Measurements from ENCODE around the gene MARCO. TPM values are rescaled to one million over a fixed set of nuclear protein-coding genes. Genes with fewer than 3 reads are reported as not detected.

Gene MARCO
- total RNA-seq, 1 donor from 2014 or later: not detected

- H3K36me3 Mint-ChIP-seq (ENCODE audit: low read depth, unreplicated experiment): no peaks in the 10 kb centered on the region
- Histone ChIP-seq H3K4me2 (ENCODE audit: low read length) (no peak overlapping the region), H3K36me3 (ENCODE audit: insufficient read depth, low read length) (no peaks in the 10 kb centered on the region), H2AFZ (ENCODE audit: low read depth, low read length) (no peak overlapping the region), H3K4me1 (ENCODE audit: insufficient read depth, low read length) (no peaks in the 10 kb centered on the region), H3K9ac (ENCODE audit: low read length) (no peak overlapping the region), H3K27ac (ENCODE audit: low read depth, low read length) (no peak overlapping the region), H4K20me1 (ENCODE audit: insufficient read depth, low read length) (no peaks in the 10 kb centered on the region), H3K79me2 (ENCODE audit: insufficient read depth, low read length) (no peaks in the 10 kb centered on the region), H3K27me3 (ENCODE audit: insufficient read depth, low read length) (no peaks in the 10 kb centered on the region), H3K9me3 (ENCODE audit: insufficient read depth, low read depth, low read length) (no peaks in the 10 kb centered on the region), H3K4me3 (ENCODE audit: insufficient read depth, low read depth, low read length) (no peak overlapping the region)
- H3K4me1 Mint-ChIP-seq (ENCODE audit: low read depth, unreplicated experiment): peaks cover 14% of the 10 kb centered on the region
- peaks cover 72% of the 10 kb centered on the region for H3K27me3 Mint-ChIP-seq (ENCODE audit: low read depth, unreplicated experiment)
- DNase-seq (ENCODE audit: low read depth) (no peak), FAIRE-seq (no peak)
- TF ChIP-seq EZH2 (IDR thresholded peaks at IDR 0.05; ENCODE audit: insufficient read depth, low read length): no peak
- no peak overlapping the region for H3K27ac Mint-ChIP-seq (ENCODE audit: unreplicated experiment)
- peaks cover 22% of the 10 kb centered on the region for H3K9me3 Mint-ChIP-seq (ENCODE audit: unreplicated experiment)
- no peak overlapping the region for H3K4me3 Mint-ChIP-seq (ENCODE audit: unreplicated experiment)
Measured at GRCh38 chr2:118978064-118978463, 36.1 kb downstream of the MARCO start.

- peaks cover 2% of the 10 kb centered on the region for H3K4me1 Mint-ChIP-seq (ENCODE audit: low read depth, unreplicated experiment)
- Histone ChIP-seq H3K27ac (ENCODE audit: low read depth, low read length) (no peak overlapping the region), H3K36me3 (ENCODE audit: insufficient read depth, low read length) (no peaks in the 10 kb centered on the region), H3K27me3 (ENCODE audit: insufficient read depth, low read length) (no peaks in the 10 kb centered on the region), H3K4me3 (ENCODE audit: insufficient read depth, low read depth, low read length) (no peak overlapping the region), H4K20me1 (ENCODE audit: insufficient read depth, low read length) (no peaks in the 10 kb centered on the region), H2AFZ (ENCODE audit: low read depth, low read length) (no peak overlapping the region), H3K4me1 (ENCODE audit: insufficient read depth, low read length) (no peaks in the 10 kb centered on the region), H3K9me3 (ENCODE audit: insufficient read depth, low read depth, low read length) (no peaks in the 10 kb centered on the region), H3K9ac (ENCODE audit: low read length) (no peak overlapping the region), H3K4me2 (ENCODE audit: low read length) (no peak overlapping the region), H3K79me2 (ENCODE audit: insufficient read depth, low read length) (no peaks in the 10 kb centered on the region)
- no peak overlapping the region for H3K27ac Mint-ChIP-seq (ENCODE audit: unreplicated experiment)
- H3K36me3 Mint-ChIP-seq (ENCODE audit: low read depth, unreplicated experiment): no peaks in the 10 kb centered on the region
- no peak overlapping the region for H3K4me3 Mint-ChIP-seq (ENCODE audit: unreplicated experiment)
- FAIRE-seq (no peak), DNase-seq (ENCODE audit: low read depth) (no peak)
- TF ChIP-seq CTCF (IDR thresholded peaks at IDR 0.05; ENCODE audit: insufficient read depth, low read depth, low read length) (no peak), EZH2 (IDR thresholded peaks at IDR 0.05; ENCODE audit: insufficient read depth, low read length) (no peak)
- H3K9me3 Mint-ChIP-seq (ENCODE audit: unreplicated experiment): peaks cover 18% of the 10 kb centered on the region
- H3K27me3 Mint-ChIP-seq (ENCODE audit: low read depth, unreplicated experiment): peaks cover 81% of the 10 kb centered on the region
Measured at GRCh38 chr2:118979152-118979861, 37.3 kb downstream of the MARCO start.

GRCh38 chr2:118980022-118980421 is 38.0 kb downstream of the MARCO start:
- Mint-ChIP-seq H3K4me1 (ENCODE audit: low read depth, unreplicated experiment) (no peaks in the 10 kb centered on the region), H3K27me3 (ENCODE audit: low read depth, unreplicated experiment) (peaks cover 81% of the 10 kb centered on the region), H3K4me3 (ENCODE audit: unreplicated experiment) (no peak overlapping the region), H3K27ac (ENCODE audit: unreplicated experiment) (no peak overlapping the region), H3K9me3 (ENCODE audit: unreplicated experiment) (peaks cover 21% of the 10 kb centered on the region), H3K36me3 (ENCODE audit: low read depth, unreplicated experiment) (no peaks in the 10 kb centered on the region)
- no peak for DNase-seq (ENCODE audit: low read depth)
- no peaks in the 10 kb centered on the region for H3K36me3 ChIP-seq (ENCODE audit: insufficient read depth, low read length)
- no peak overlapping the region for H3K4me2 ChIP-seq (ENCODE audit: low read length)
- no peak overlapping the region for H2AFZ ChIP-seq (ENCODE audit: low read depth, low read length)
- no peaks in the 10 kb centered on the region for H3K4me1 ChIP-seq (ENCODE audit: insufficient read depth, low read length)
- FAIRE-seq: no peak
- H3K27ac ChIP-seq (ENCODE audit: low read depth, low read length): no peak overlapping the region
- H3K27me3 ChIP-seq (ENCODE audit: insufficient read depth, low read length): no peaks in the 10 kb centered on the region
- no peak overlapping the region for H3K9ac ChIP-seq (ENCODE audit: low read length)
- no peaks in the 10 kb centered on the region for H3K79me2 ChIP-seq (ENCODE audit: insufficient read depth, low read length)
- H3K4me3 ChIP-seq (ENCODE audit: insufficient read depth, low read depth, low read length): no peak overlapping the region
- no peaks in the 10 kb centered on the region for H3K9me3 ChIP-seq (ENCODE audit: insufficient read depth, low read depth, low read length)
- TF ChIP-seq EZH2 (IDR thresholded peaks at IDR 0.05; ENCODE audit: insufficient read depth, low read length) (no peak), CTCF (IDR thresholded peaks at IDR 0.05; ENCODE audit: insufficient read depth, low read depth, low read length) (no peak)
- H4K20me1 ChIP-seq (ENCODE audit: insufficient read depth, low read length): no peaks in the 10 kb centered on the region

Data from astrocyte (in vitro differentiated cells and primary cell).